Thymus (tissue), 11 donors: ENCODE results near the gene KCNQ1. TPM values are rescaled to one million over a fixed set of nuclear protein-coding genes. Genes with fewer than 3 reads are reported as not detected.

ENCODE experiments used
- DNase-seq, 9 donors: peaks; one replicate each; pipeline ENCODE4 v3.0.0-alpha.2; 2013; ENCODE audit warnings: low spot score in 9 of 9, low read depth in 6 of 9, missing footprints in 1 of 9
- H3K27ac ChIP-seq, 2 donors: one replicate each; pipeline ENCODE4 v1.5.1; 2013; ENCODE audit warnings: control low read depth in 1 of 2, low read depth in 1 of 2, low read length in 1 of 2, mild to moderate bottlenecking in 1 of 2, moderate library complexity in 1 of 2
- H3K27me3 ChIP-seq, 2 donors: one replicate each; pipeline ENCODE4 v1.5.1; 2013; ENCODE audit warnings: low read length in 1 of 2; ENCODE audit not compliant: control insufficient read depth in 2 of 2, insufficient read depth in 1 of 2
- H3K36me3 ChIP-seq, 2 donors: one replicate each; pipeline ENCODE4 v1.5.1; 2013; ENCODE audit warnings: low read length in 1 of 2, mild to moderate bottlenecking in 1 of 2, moderate library complexity in 1 of 2; ENCODE audit not compliant: control insufficient read depth in 2 of 2, insufficient read depth in 2 of 2
- H3K4me1 ChIP-seq, 2 donors: one replicate each; pipeline ENCODE4 v1.5.1; 2013; ENCODE audit warnings: low read length in 2 of 2; ENCODE audit not compliant: control insufficient read depth in 2 of 2, insufficient read depth in 2 of 2
- H3K4me3 ChIP-seq, 2 donors: one replicate each; pipeline ENCODE4 v1.5.1; 2013; ENCODE audit warnings: low read length in 2 of 2, control low read depth in 1 of 2, mild to moderate bottlenecking in 1 of 2
- H3K9me3 ChIP-seq, 2 donors: one replicate each; pipeline ENCODE4 v1.5.1; 2013; ENCODE audit warnings: low read length in 1 of 2, mild to moderate bottlenecking in 1 of 2; ENCODE audit not compliant: control insufficient read depth in 2 of 2, insufficient read depth in 1 of 2
- WGBS: extraction: QIAGEN DNeasy Blood & Tissue Kit; methylation state at CpG from one replicate; pipeline ENCODE4 v1.1.7; 2013; 5-methylcytosine and 5-hydroxymethylcytosine counted together
- polyA plus RNA-seq: library from polyadenylated mRNA; stranded (reverse); fragments of 200-250 nt; gene quantifications from one replicate; pipeline ENCODE4 v1.2.3, GENCODE V29; 2013
- total RNA-seq: library from RNA; stranded (reverse); fragments of 120-200 nt; gene quantifications from one replicate; pipeline ENCODE4 v1.2.4, GENCODE V29; 2013
- donor health status: healthy.

Gene KCNQ1
- total and polyA plus RNA-seq, 2 donors: 0.94 to 3.7 TPM

GRCh38 chr11:2451336-2451735, 6.5 kb downstream of the KCNQ1 start:
- peaks cover 3 to 26% of the 10 kb centered on the region in 2 donors for H3K27me3 ChIP-seq
- no peak for DNase-seq
- no peaks in the 10 kb centered on the region for H3K9me3 ChIP-seq
- peaks cover 9 to 13% of the 10 kb centered on the region in 2 donors for H3K4me1 ChIP-seq
- H3K4me3 ChIP-seq: no peak overlapping the region
- 97% methylated on average over 15 of the region's 15 CpGs for WGBS
- no peaks in the 10 kb centered on the region for H3K36me3 ChIP-seq
- no peak overlapping the region for H3K27ac ChIP-seq

DNA sequence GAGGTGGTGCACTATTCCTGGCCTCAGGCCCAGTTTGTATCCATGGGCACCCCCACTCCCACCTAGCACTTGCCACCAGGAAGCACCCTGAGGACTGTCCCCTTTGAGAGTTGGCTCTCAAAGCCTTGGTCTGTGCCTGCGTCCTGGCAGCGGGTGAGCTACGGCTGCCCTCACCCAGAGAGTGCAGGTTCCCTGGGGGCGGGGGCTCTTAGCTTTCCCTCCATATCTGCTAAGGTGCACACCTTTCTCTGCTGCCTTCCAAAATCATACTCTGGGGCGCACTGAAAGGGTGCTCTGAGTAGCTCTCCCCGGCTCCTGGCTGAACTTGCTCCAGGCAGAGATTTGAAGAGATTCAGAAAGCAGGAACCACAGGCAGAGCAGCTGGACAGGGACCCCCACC, 7.1 kb downstream of the KCNQ1 start:
- no peak overlapping the region for H3K4me3 ChIP-seq
- no peak overlapping the region for H3K27ac ChIP-seq
- DNase-seq: no peak
- WGBS: 87% methylated on average over 6 of the region's 6 CpGs
- peaks cover 4 to 8% of the 10 kb centered on the region in 2 donors for H3K4me1 ChIP-seq
- peaks cover 0 to 20% of the 10 kb centered on the region in 2 donors for H3K27me3 ChIP-seq
- H3K9me3 ChIP-seq: no peaks in the 10 kb centered on the region
- H3K36me3 ChIP-seq: no peaks in the 10 kb centered on the region

DNA sequence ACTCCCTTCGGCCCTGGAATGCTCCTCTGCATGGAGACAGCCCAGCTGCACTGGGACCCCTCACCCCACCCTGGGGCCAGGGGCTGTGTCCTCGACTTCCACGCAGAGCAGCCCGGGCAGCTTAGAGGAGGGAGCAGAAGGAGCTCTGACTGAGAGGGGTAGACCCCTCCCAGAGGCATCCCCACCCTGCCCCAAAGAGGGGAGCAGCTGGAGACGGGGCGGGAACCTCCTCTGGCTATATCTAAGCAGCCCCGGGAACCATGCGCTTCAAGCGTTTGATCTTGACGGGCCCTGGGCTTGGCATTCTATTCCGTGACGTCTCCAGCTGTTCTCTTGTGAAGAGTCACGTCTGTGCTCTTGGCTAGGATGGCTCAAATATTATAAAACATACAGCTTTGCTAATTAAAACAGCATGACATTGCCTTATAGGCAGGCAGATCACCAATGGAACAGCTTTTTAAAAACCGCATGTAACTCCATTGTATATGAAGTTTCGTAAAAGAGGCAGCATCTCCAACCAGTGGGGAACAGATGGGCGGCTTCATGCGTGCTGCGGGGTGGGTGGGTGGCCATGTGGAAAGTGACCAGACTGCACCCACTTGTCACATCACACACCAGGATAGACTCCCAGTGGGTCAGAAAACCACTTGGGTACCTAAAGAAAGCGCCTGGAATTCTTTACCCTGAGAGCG, 7.7 kb downstream of the KCNQ1 start:
- Histone ChIP-seq H3K27me3 (peaks cover 0 to 15% of the 10 kb centered on the region in 2 donors), H3K36me3 (no peaks in the 10 kb centered on the region), H3K4me3 (no peak overlapping the region), H3K9me3 (no peaks in the 10 kb centered on the region), H3K27ac (no peak overlapping the region), H3K4me1 (peaks cover 0 to 4% of the 10 kb centered on the region in 2 donors)
- WGBS: 91% methylated on average over 20 of the region's 20 CpGs
- no peak for DNase-seq

- DNase-seq: no peak
- Histone ChIP-seq H3K27me3 (peaks cover 0 to 7% of the 10 kb centered on the region in 2 donors), H3K27ac (no peak overlapping the region), H3K4me1 (no peaks in the 10 kb centered on the region), H3K9me3 (no peaks in the 10 kb centered on the region), H3K36me3 (no peaks in the 10 kb centered on the region), H3K4me3 (no peak overlapping the region)
- WGBS: 97% methylated on average over 5 of the region's 5 CpGs
Measured at GRCh38 chr11:2453436-2453835, 8.6 kb downstream of the KCNQ1 start.

- no peak overlapping the region for H3K4me3 ChIP-seq
- H3K4me1 ChIP-seq: no peaks in the 10 kb centered on the region
- H3K27ac ChIP-seq: no peak overlapping the region
- peaks cover 0 to 8% of the 10 kb centered on the region in 2 donors for H3K27me3 ChIP-seq
- no peaks in the 10 kb centered on the region for H3K9me3 ChIP-seq
- H3K36me3 ChIP-seq: no peaks in the 10 kb centered on the region
- DNase-seq: no peak
- 90% methylated on average over 13 of the region's 13 CpGs for WGBS
Measured at GRCh38 chr11:2458321-2458720, 13.5 kb downstream of the KCNQ1 start.

GRCh38 chr11:2459016-2459725, 14.4 kb downstream of the KCNQ1 start:
- WGBS: 64% methylated on average over 20 of the region's 20 CpGs
- no peak for DNase-seq
- H3K4me1 ChIP-seq: no peaks in the 10 kb centered on the region
- H3K27ac ChIP-seq: no peak overlapping the region
- no peak overlapping the region for H3K4me3 ChIP-seq
- H3K36me3 ChIP-seq: no peaks in the 10 kb centered on the region
- no peaks in the 10 kb centered on the region for H3K9me3 ChIP-seq
- H3K27me3 ChIP-seq: peaks cover 0 to 8% of the 10 kb centered on the region in 2 donors

GRCh38 chr11:2459796-2460531, 15.2 kb downstream of the KCNQ1 start:
- Histone ChIP-seq H3K27ac (no peak overlapping the region), H3K36me3 (no peaks in the 10 kb centered on the region), H3K4me3 (no peak overlapping the region), H3K9me3 (no peaks in the 10 kb centered on the region), H3K27me3 (peaks cover 0 to 8% of the 10 kb centered on the region in 2 donors), H3K4me1 (no peaks in the 10 kb centered on the region)
- DNase-seq: no peak
- 76% methylated on average over 13 of the region's 13 CpGs for WGBS

GRCh38 chr11:2460540-2461252, 15.9 kb downstream of the KCNQ1 start:
- Histone ChIP-seq H3K36me3 (no peaks in the 10 kb centered on the region), H3K4me3 (no peak overlapping the region), H3K27me3 (peaks cover 0 to 8% of the 10 kb centered on the region in 2 donors), H3K4me1 (no peaks in the 10 kb centered on the region), H3K9me3 (no peaks in the 10 kb centered on the region), H3K27ac (no peak overlapping the region)
- WGBS: 89% methylated on average over 15 of the region's 15 CpGs
- no peak for DNase-seq
